ENCODE results near the gene GSC. TPM values are rescaled to one million over a fixed set of nuclear protein-coding genes. Genes with fewer than 3 reads are reported as not detected.

The GSC gene
- total and polyA plus RNA-seq, 2 donors (not counting 3 experiments of a cell fraction or from before 2014, with no cell fraction given) = not detected

DNA sequence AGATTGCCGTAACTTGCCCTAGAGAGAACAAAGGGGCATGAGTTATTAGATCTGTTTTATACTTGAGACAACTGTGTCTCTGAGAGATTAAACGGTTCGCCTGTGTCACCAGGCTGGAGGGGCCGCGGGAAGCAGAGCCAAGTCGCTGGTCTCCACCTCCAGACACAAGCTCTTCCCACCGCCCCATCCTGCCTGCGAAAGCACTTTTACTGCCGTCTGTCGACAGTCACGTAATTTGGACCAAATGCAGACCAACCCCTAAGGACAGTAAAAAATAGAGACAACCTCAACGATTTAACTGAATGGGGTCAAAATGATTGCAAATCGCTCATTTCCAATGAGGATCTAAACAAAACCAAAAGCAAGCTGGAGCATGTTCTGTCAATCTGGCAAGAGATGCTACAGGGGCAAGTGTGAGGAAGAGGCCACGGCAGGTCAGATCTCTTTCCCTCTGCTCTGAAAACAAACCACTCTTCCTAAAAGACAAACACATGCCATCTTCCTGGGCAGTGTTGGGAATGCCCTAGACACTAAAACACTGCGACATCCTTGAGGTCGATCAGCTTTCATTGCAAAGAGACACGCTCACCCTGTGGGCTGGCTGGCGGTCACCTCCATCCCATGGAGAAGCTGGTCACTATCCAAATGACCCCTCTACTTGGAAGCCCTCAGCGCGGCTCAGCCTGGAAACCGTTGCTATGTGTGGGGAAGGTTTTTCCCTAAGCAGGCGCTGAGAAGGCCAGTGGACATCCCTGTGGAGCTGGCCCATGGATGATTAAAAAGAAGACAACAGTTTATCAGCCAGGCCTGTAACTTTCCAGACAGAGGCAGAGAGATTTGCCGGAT, 17.1 kb downstream of the GSC start:
- TF ChIP-seq, protein P1, sequence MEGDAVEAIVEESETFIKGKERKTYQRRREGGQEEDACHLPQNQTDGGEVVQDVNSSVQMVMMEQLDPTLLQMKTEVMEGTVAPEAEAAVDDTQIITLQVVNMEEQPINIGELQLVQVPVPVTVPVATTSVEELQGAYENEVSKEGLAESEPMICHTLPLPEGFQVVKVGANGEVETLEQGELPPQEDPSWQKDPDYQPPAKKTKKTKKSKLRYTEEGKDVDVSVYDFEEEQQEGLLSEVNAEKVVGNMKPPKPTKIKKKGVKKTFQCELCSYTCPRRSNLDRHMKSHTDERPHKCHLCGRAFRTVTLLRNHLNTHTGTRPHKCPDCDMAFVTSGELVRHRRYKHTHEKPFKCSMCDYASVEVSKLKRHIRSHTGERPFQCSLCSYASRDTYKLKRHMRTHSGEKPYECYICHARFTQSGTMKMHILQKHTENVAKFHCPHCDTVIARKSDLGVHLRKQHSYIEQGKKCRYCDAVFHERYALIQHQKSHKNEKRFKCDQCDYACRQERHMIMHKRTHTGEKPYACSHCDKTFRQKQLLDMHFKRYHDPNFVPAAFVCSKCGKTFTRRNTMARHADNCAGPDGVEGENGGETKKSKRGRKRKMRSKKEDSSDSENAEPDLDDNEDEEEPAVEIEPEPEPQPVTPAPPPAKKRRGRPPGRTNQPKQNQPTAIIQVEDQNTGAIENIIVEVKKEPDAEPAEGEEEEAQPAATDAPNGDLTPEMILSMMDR (IDR thresholded peaks at IDR 0.05; ENCODE audit: extremely low read depth in 1 of 2, insufficient read depth in 1 of 2, low read depth in 1 of 2, low read length in 2 of 2) = no peak
- dilution Hi-C loops (cut with MboI; ENCODE audit: extremely low pct_ligation_motif_present, low sequenced_read_pairs) (no loop called here), intact Hi-C loops (cut with micrococcal nuclease) (no loop called here)
- BruUV-seq (replicated peaks) = no TSS peak
- H3K79me2 ChIP-seq (ENCODE audit: control insufficient read depth, insufficient read depth, low read length) = no peaks in the 10 kb centered on the region
- no peaks in the 10 kb centered on the region for H3K36me3 ChIP-seq (ENCODE audit: control insufficient read depth in 2 of 2, extremely low read depth in 1 of 2, insufficient read depth in 2 of 2, low read length in 2 of 2)
- CTCF ChIA-PET = no interaction called here
- no peaks in the 10 kb centered on the region for H3K9me1 ChIP-seq (replicated peaks; ENCODE audit: control insufficient read depth, extremely low read depth, insufficient read depth, low read length)
- no peaks in the 10 kb centered on the region for H3K4me1 ChIP-seq (ENCODE audit: control insufficient read depth, extremely low read depth, insufficient read depth, low read length)
- H3K4me2 ChIP-seq (ENCODE audit: insufficient read depth, low read length) = no peak overlapping the region
- DNase-seq (ENCODE audit: low read depth, low spot score) (no peak), FAIRE-seq (no peak)
- H3K9me3 ChIP-seq (replicated peaks; ENCODE audit: control insufficient read depth, insufficient read depth, low read length) = no peaks in the 10 kb centered on the region
- POLR2A ChIA-PET = no interaction called here
- no peaks in the 10 kb centered on the region for H3K27me3 ChIP-seq (ENCODE audit: control insufficient read depth in 2 of 2, insufficient read depth in 2 of 2, low read length in 2 of 2)
- H3K4me3 ChIP-seq (replicated peaks in 1 of 3; ENCODE audit: insufficient read depth in 1 of 3, low read depth in 1 of 3, low read length in 3 of 3) = no peak overlapping the region
- no peaks in the 10 kb centered on the region for H4K20me1 ChIP-seq (replicated peaks; ENCODE audit: control insufficient read depth, extremely low read depth, insufficient read depth, low read length)
- H3K9ac ChIP-seq (replicated peaks; ENCODE audit: extremely low read depth, insufficient read depth, low read length) = no peak overlapping the region
- no peak overlapping the region for H2AFZ ChIP-seq (ENCODE audit: low read depth, low read length)
- H3K27ac ChIP-seq (ENCODE audit: insufficient read depth, low read depth, low read length) = no peak overlapping the region

DNA sequence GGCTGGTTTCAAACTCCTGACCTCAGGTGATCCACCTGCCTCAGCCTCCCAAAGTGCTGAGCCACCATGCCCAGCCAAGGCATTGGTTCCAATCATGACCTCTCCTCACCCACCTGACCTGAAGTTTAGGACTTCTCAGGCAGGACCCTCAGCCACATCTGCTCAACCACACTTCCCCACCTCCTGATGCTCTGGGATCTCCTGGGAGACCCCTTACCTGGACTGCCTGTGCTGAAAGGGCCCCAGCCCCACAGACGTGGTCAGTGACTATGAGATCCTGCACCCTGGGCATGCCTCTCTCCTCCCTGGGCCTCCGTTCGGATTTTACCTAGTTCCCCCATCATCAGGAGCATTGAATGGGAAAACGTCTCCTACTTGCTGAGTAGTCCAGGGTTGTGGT, 18.0 kb downstream of the GSC start:
- dilution Hi-C loops (cut with MboI; ENCODE audit: extremely low pct_ligation_motif_present, low sequenced_read_pairs) (no loop called here), intact Hi-C loops (cut with micrococcal nuclease) (no loop called here)
- Histone ChIP-seq H3K4me1 (ENCODE audit: control insufficient read depth, extremely low read depth, insufficient read depth, low read length) (no peaks in the 10 kb centered on the region), H3K4me2 (ENCODE audit: insufficient read depth, low read length) (no peak overlapping the region), H3K9me3 (replicated peaks; ENCODE audit: control insufficient read depth, insufficient read depth, low read length) (no peaks in the 10 kb centered on the region), H3K36me3 (ENCODE audit: control insufficient read depth in 2 of 2, extremely low read depth in 1 of 2, insufficient read depth in 2 of 2, low read length in 2 of 2) (no peaks in the 10 kb centered on the region), H3K27ac (ENCODE audit: insufficient read depth, low read depth, low read length) (no peak overlapping the region), H2AFZ (ENCODE audit: low read depth, low read length) (no peak overlapping the region), H3K9me1 (replicated peaks; ENCODE audit: control insufficient read depth, extremely low read depth, insufficient read depth, low read length) (no peaks in the 10 kb centered on the region), H3K79me2 (ENCODE audit: control insufficient read depth, insufficient read depth, low read length) (no peaks in the 10 kb centered on the region), H4K20me1 (replicated peaks; ENCODE audit: control insufficient read depth, extremely low read depth, insufficient read depth, low read length) (no peaks in the 10 kb centered on the region), H3K27me3 (ENCODE audit: control insufficient read depth in 2 of 2, insufficient read depth in 2 of 2, low read length in 2 of 2) (no peaks in the 10 kb centered on the region), H3K4me3 (replicated peaks in 1 of 3; ENCODE audit: insufficient read depth in 1 of 3, low read depth in 1 of 3, low read length in 3 of 3) (no peak overlapping the region), H3K9ac (replicated peaks; ENCODE audit: extremely low read depth, insufficient read depth, low read length) (no peak overlapping the region)
- ChIA-PET CTCF (no interaction called here), POLR2A (no interaction called here)
- DNase-seq (ENCODE audit: low read depth, low spot score) (no peak), FAIRE-seq (no peak)
- TF ChIP-seq, protein P2, sequence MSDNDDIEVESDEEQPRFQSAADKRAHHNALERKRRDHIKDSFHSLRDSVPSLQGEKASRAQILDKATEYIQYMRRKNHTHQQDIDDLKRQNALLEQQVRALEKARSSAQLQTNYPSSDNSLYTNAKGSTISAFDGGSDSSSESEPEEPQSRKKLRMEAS (IDR thresholded peaks at IDR 0.05; ENCODE audit: insufficient read depth, insufficient read length) = no peak
- TF ChIP-seq FOS (IDR thresholded peaks at IDR 0.05; ENCODE audit: borderline replicate concordance, insufficient read depth, low read length) = no peak
- no peak for TF ChIP-seq POLR2A (IDR thresholded peaks at IDR 0.05; ENCODE audit: low read depth, low read length)
- no peak for TF ChIP-seq GATA2 (IDR thresholded peaks at IDR 0.05; ENCODE audit: insufficient read depth, insufficient read length, low read depth, low read length)
- TF ChIP-seq JUN (IDR thresholded peaks at IDR 0.05; ENCODE audit: borderline replicate concordance, insufficient read depth, insufficient read length, low read depth) = no peak
- no peak for TF ChIP-seq POLR2AphosphoS5 (IDR thresholded peaks at IDR 0.05; ENCODE audit: insufficient read depth, low read depth, low read length)
- TF ChIP-seq MYC (IDR thresholded peaks at IDR 0.05; ENCODE audit: low read depth, low read length) = no peak
- TF ChIP-seq EZH2 (IDR thresholded peaks at IDR 0.05; ENCODE audit: borderline replicate concordance, low read depth, low read length, severe bottlenecking) = no peak
- TF ChIP-seq, protein P1 (IDR thresholded peaks at IDR 0.05; ENCODE audit: extremely low read depth in 1 of 2, insufficient read depth in 1 of 2, low read depth in 1 of 2, low read length in 2 of 2) = no peak
- no TSS peak for BruUV-seq (replicated peaks)

All from endothelial cell of umbilical vein (primary cell).